ENCODE data around the gene CA9.
"Not testable (repeated sequence)": the region's sequence is repeated elsewhere in the genome, so short reads cannot be mapped to it uniquely, and the experiment has no call there.

CA9 gene

GRCh38 chr9:35673132-35674024, at the start of gene CA9:
Gene CA9 (plus strand): TSS chr9:35673928. CDS start chr9:35673960, 32 bp downstream.
- peak; percentile 90 for DNase-seq

DNA sequence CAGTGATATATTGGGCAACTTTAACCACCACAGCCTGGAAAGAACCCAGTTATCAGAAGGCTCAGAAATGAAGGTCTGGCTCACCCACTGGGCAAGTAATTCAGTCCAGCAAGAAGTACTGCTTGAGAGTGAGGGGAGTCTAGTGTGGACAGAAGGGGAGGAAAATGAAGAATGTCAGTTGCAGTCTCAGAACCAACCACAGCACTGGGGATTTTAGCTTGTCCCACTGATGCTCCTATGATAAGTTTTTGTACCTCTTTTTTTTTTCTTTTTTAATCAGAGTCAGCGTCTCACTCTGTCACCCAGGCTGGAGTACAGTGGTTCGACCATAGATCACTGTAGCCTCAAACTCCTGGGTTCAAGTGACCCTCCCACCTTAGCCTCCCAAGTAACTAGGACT, 46.2 kb upstream of the CA9 start:
- no peak for DNase-seq

DNA sequence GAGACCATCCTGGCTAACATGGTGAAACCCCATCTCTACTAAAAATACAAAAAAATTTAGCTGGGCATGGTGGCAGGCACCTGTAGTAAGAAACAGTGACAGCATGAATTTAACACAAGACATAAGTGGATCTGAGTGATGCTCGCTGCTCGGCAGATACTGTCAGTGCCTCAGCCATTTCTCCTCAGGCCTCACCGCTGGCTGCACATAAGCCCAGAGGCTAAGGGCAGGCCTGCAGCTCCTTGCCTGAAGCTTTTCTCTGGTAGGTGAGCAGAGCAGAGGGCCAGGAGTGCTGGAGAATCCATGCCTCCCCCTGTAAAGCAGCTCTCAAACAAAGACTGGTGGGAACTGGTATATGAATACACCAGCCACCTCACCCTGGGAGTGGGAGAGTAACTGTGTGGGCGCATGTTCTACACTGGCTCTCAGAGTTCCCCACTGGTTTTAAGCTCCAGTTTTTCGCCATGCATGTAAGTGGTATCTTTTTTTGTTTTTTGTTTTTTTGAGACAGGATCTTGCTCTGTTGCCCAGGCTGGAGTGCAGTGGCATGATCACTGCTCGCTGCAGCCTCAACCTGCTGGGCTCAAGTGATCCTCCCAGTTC, 45.2 kb upstream of the CA9 start:
- no peak for DNase-seq

DNA sequence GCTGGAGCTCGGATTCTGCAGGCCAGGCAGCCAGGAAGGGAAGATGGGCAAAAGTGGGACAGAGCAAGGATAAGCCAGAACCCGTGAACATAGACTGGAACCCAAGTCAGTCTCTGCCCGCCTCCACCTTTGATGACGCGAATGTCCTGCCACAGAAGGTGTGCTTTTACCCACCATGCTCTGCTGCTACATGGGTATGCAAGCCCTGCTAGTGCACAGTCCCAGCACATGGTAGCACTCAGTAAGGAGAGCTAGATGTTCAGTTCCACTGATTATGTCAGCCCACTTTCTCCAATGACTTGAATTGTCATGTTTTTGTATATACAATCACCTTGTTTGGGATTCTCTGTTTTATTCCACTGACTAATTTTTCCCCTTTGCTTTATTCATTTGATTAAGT, 44.1 kb upstream of the CA9 start:
- DNase-seq: no peak

DNA sequence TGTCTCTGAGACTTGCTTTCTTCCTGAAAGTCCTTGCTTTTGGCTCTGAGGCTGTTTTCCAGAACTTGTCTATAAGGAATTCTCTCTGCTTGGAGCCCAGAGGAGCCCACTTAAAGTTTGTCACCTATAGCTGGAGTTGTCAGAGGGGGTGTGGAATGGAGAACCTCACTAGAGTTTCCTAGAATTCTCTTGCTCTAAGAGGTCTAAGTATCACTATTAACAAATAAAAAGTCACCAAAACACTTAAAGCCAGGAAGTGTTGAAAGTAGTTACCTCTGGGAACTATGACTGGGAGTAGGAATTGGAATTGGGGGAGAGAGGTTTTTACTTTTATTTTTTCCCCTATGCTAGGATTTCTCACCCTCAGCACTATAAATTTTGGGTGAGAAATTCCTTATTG, 38.0 kb upstream of the CA9 start:
- no peak for DNase-seq

DNA sequence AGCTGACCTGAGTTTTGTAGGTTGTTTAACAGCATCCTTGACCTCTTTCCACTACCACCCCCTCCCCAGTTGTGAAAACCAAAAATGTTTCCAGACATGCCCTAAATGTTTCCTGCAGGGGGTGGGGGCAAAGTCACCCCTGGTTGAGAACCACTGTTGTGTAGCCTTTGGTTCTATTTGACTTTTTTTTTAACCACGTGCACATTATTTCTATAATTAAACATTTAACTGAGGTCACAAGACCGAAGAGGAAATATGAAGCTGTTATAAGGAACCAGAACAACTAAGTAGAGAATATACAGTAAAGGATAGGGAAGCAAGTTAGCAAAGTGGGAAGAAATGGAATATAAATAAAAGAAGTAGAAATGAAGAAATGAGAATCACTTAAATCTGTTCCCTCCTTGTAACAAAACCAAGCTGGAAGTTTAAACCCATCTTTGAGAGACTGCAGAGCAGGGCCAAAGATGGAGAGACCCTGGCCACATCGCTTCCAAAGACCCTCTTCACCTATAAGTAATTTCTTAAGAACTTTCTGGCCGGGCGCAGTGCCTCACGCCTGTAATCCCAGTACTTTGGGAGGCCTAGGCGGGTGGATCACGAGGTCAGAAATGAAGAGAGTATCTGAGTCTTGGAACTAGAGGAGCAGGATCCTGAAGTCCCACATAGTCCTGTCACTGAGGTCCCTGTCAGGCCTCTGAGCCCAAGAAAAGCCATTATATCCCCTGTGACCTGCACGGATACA, 37.4 kb upstream of the CA9 start:
- DNase-seq: no peak

GRCh38 chr9:35636877-35637246, 36.9 kb upstream of the CA9 start:
- not testable (repeated sequence) for DNase-seq

- not testable (repeated sequence) for DNase-seq
Measured at GRCh38 chr9:35637427-35637955, 36.2 kb upstream of the CA9 start.

- DNase-seq: not testable (repeated sequence)
Measured at GRCh38 chr9:35638751-35639150, 35.0 kb upstream of the CA9 start.

DNA sequence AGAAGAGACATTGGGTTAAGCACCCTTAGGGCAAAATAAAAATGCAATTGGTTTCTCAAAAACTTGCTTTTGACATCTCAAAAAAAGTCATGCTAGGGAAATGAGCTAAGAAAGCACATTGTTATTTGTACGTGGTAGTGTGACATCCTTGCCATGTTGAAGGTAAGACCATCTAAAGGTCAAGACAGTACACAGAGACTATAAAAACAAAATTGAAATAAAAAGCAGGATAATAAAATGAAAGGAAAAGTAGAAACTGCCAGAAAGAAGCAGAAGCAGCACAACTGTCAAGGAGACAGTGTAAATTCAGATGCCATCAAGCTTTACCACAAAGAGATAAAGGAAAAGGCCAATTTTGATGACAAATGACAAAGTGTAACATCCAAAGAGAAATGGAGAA, 34.5 kb upstream of the CA9 start:
- DNase-seq: not testable (repeated sequence)

GRCh38 chr9:35639631-35640030, 34.1 kb upstream of the CA9 start:
- no peak for DNase-seq

GRCh38 chr9:35640431-35640830, 33.3 kb upstream of the CA9 start:
- DNase-seq: not testable (repeated sequence)

GRCh38 chr9:35641478-35641877, 32.2 kb upstream of the CA9 start:
- DNase-seq: not testable (repeated sequence)

DNA sequence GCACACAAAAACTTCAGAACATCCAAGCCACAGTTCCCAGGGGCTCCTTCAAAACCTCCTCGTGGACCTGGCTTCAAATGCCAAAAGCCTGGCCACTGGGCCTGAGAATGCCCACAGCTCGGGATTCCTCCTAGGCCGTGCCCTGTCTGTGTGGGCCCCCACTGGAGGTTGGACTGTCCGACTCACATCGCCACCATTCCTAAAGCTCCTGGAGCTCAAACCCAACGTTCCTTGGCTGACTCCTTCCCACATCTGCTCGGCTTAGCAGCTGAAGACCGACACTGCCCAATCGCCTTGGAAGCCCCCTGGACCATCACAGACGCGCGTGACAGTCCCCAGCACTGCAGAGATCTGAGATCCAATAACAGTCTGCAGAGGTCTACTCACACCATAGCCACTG, 30.7 kb upstream of the CA9 start:
- DNase-seq: no peak

- not testable (repeated sequence) for DNase-seq
Measured at GRCh38 chr9:35645736-35646135, 28.0 kb upstream of the CA9 start.

GRCh38 chr9:35646153-35646532, 27.6 kb upstream of the CA9 start:
- no peak for DNase-seq

DNA sequence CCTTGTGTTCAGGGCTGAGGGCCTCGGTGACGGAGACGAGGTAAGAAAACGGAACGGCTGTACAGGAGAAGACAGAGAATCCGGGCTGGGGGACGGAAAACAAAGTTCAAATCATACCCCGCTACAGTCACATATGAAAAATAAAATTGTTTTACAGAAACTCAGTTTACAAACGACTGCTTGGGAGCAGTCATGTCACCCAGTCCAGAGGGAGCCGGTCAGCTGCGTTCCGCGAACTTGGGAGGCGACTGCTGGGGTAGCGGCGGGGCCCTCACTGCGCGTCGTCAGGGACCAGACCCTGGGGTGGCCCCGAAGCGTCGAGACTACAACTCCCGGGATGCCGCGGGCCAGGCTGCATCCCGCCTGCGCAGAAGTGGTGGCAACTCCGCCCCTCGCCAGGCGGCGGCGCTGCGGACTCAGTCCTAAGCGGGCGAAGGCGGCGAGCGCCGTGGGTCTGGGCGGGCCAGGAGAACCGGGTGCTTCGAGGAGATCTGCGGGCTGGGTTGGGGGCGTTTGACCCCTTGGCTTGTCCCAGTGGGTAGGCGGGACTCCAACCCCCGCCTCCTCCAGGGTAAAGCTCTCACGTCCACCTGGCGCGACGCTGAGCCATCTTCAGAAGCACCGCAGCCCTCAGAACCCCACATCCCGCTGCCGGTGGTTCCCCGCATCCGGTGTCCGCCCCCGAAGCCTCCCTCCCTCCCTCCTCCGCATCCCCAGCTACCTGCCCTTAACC, 27.0 kb upstream of the CA9 start:
- peak; percentile 90 for DNase-seq

DNA sequence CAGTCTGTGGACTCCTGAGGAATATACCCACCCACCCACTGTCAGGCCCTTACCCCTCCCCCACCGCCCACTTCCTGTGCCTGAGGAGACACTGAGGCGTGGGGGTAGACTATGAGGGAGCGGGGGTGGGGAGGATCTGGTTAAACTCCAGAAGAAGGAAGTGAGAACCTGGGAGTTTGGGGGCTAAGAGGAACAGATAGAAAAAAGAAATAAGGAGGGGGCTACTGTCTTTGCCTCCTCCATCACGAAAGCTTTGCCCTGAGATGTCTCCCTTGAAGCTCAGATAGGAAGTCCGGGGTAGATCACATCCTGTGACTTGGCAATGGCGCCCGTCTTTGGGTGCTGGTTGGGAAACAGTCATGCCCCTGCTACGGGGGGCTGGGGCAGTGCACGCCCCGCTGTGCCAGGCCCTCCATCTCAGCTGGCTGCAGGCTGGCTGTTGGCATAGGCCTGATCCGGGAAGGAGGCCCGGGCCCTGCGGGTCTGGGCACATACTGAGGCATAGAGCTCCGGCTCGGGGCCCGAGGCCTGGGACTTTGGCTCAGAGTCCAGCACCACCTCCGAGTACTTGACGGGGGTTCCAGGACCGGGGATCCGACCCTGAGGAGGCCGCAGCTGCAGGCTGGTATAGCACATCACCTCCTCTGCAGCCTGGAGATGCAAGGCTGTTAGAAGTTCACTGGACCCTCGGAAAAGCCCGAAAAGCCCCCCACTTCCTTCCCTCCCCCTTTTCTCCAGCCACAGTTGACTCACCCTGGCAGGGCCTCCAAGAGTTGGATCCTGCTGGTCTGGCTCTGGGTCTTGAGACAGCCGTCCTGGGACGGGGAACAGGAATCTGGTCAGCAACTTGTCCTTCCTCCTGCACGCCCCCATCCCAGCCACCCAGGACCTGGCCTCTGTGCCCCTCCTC, 24.0 kb upstream of the CA9 start:
- no peak for DNase-seq

GRCh38 chr9:35650341-35651158, 23.2 kb upstream of the CA9 start, which contains the start of gene SIT1:
Gene SIT1 (minus strand): TSS chr9:35650931. CDS start chr9:35650853, 78 bp downstream.
- DNase-seq: no peak

- DNase-seq: no peak
Measured at GRCh38 chr9:35651956-35652828, 21.5 kb upstream of the CA9 start.

All from NCI-H1092 treated with DMSO at 0.1 percent for 48 hours (cell line).